ENCODE data around the gene LY6G5C. TPM values are rescaled to one million over a fixed set of nuclear protein-coding genes. Genes with fewer than 3 reads are reported as not detected.

The LY6G5C gene
- total and polyA plus RNA-seq, 9 of the 15 experiments (the other 6 are each of a cell fraction or from before 2014, with no cell fraction given): 0.10 to 0.67 (median 0.46) TPM; not detected in 4

DNA sequence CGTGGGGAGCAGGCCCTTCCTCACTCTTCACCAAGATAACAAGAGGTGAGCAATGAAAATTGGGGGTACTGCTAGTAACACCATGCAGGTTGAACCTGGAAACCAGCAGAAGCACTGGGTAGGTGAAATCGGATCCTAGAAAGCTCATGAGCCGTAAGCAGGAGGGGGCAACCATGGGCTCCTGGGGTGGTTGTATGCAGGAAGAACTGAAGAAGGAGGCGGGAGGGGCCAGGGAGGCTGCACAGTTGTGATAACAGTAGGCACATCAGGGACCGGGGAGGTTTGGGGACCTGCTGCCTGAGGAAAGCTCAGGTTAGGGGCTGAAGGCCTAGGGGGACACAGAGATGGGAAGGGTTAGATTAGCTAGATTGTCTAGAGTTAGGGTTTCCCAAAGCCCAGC, 5.6 kb upstream of the LY6G5C start (continued):
- TF ChIP-seq ZBTB40 (IDR thresholded peaks at IDR 0.05): no peak
- no peak for TF ChIP-seq ZBTB40 (CRISPR knock-in tag; IDR thresholded peaks at IDR 0.05)
- TF ChIP-seq XRCC4 (IDR thresholded peaks at IDR 0.05; ENCODE audit: extremely low read depth, insufficient read depth, insufficient read length): no peak
- TF ChIP-seq, protein P1, sequence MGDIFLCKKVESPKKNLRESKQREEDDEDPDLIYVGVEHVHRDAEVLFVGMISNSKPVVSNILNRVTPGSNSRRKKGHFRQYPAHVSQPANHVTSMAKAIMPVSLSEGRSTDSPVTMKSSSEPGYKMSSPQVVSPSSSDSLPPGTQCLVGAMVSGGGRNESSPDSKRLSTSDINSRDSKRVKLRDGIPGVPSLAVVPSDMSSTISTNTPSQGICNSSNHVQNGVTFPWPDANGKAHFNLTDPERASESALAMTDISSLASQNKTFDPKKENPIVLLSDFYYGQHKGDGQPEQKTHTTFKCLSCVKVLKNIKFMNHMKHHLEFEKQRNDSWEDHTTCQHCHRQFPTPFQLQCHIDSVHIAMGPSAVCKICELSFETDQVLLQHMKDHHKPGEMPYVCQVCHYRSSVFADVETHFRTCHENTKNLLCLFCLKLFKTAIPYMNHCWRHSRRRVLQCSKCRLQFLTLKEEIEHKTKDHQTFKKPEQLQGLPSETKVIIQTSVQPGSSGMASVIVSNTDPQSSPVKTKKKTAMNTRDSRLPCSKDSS (IDR thresholded peaks at IDR 0.05; ENCODE audit: low read depth, partially characterized antibody): no peak
- no peak for TF ChIP-seq ZNF699 (CRISPR knock-in tag; IDR thresholded peaks at IDR 0.05; ENCODE audit: insufficient replicate concordance)
- TF ChIP-seq ATF6 (CRISPR knock-in tag; IDR thresholded peaks at IDR 0.05): no peak
- TF ChIP-seq MAFK (IDR thresholded peaks at IDR 0.05; ENCODE audit: low read length): no peak
- no peak for TF ChIP-seq HOXB6 (CRISPR knock-in tag; IDR thresholded peaks at IDR 0.05; ENCODE audit: borderline replicate concordance)
- TF ChIP-seq ELF4 (CRISPR knock-in tag; IDR thresholded peaks at IDR 0.05): peak; percentile 81; the same call in 1 of the 2 replicates
- TF ChIP-seq ATF1 (CRISPR knock-in tag; IDR thresholded peaks at IDR 0.05): no peak
- TF ChIP-seq ATF1 (tag; IDR thresholded peaks at IDR 0.05): no peak
- TF ChIP-seq ZNF140 (CRISPR knock-in tag; IDR thresholded peaks at IDR 0.05): no peak
- no peak for TF ChIP-seq FOXK2 (conservative IDR thresholded peaks at IDR 0.05 in 1 of 2, IDR thresholded peaks at IDR 0.05 in 1 of 2; ENCODE audit: low read depth in 2 of 2)
- TF ChIP-seq FIP1L1 (IDR thresholded peaks at IDR 0.05; ENCODE audit: low read depth, low read length, poor library complexity, severe bottlenecking): no peak
- TF ChIP-seq JUND (IDR thresholded peaks at IDR 0.05; ENCODE audit: borderline replicate concordance, low read depth, low read length): peak; percentile 31; the same call in 1 of the 2 replicates
- no peak; the same call in 2 of the 3 replicates for TF ChIP-seq JUND (tag; IDR thresholded peaks at IDR 0.05; ENCODE audit: borderline replicate concordance, low read depth, low read length)
- TF ChIP-seq SNIP1 (IDR thresholded peaks at IDR 0.05; ENCODE audit: low read depth): no peak
- TF ChIP-seq CREBBP (IDR thresholded peaks at IDR 0.05; ENCODE audit: low read depth, low read length): no peak
